Tibial artery (tissue), 4 donors: ENCODE results near the gene EPHB3.

Experiments
- DNase-seq, 2 donors: peaks; one replicate each; pipeline ENCODE4 v3.0.0-alpha.2; 2019
- H3K27ac ChIP-seq, 2 donors: fragments of 200-600 bp; sonication (generic) in 1 of 2; 1 replicate in 1 of 2; 2 replicates in 1 of 2; pipeline ENCODE4 v1.5.1; 2018 to 2019; ENCODE audit warnings: mild to moderate bottlenecking in 1 of 2
- H3K27me3 ChIP-seq, 2 donors: fragments of 200-600 bp; sonication (generic) in 1 of 2; one replicate each; pipeline versions ENCODE4 v1.5.1 to v1.6.0; 2016 to 2019
- H3K36me3 ChIP-seq, 3 donors: fragments of 200-600 bp; sonication (generic) in 2 of 3; one replicate each; pipeline ENCODE4 v1.5.1; 2016 to 2019; ENCODE audit warnings: mild to moderate bottlenecking in 2 of 3
- H3K4me1 ChIP-seq, 4 donors: fragments of 200-600 bp; sonication (generic) in 2 of 4; 1 replicate in 3 of 4; 2 replicates in 1 of 4; pipeline ENCODE4 v1.5.1; 2016 to 2019
- H3K4me3 ChIP-seq, 2 donors: fragments of 200-600 bp; sonication (generic) in 1 of 2; 1 replicate in 1 of 2; 2 replicates in 1 of 2; pipeline ENCODE4 v1.5.1; 2018 to 2019; ENCODE audit warnings: mild to moderate bottlenecking in 2 of 2
- H3K9me3 ChIP-seq, 3 donors: fragments of 200-600 bp; sonication (generic) in 1 of 3; one replicate each; pipeline ENCODE4 v1.5.1; 2016 to 2019
- intact Hi-C: fragments of 100-400 bp; cut with DNase I; formaldehyde crosslinking; loops from one replicate; pipeline ENCODE4 v1.15.0; 2023; ENCODE audit warnings: low total_unique reads
- TF ChIP-seq, protein P1 (sequence below), 2 experiments: fragments of 200-600 bp in 1 of 2; fragments of 450-650 bp in 1 of 2; IDR thresholded peaks; one replicate each; pipeline ENCODE4 v1.5.1; 2017 to 2019; ENCODE audit warnings: antibody characterized with exemption in 2 of 2, mild to moderate bottlenecking in 1 of 2, moderate library complexity in 1 of 2

EPHB3 gene

DNA sequence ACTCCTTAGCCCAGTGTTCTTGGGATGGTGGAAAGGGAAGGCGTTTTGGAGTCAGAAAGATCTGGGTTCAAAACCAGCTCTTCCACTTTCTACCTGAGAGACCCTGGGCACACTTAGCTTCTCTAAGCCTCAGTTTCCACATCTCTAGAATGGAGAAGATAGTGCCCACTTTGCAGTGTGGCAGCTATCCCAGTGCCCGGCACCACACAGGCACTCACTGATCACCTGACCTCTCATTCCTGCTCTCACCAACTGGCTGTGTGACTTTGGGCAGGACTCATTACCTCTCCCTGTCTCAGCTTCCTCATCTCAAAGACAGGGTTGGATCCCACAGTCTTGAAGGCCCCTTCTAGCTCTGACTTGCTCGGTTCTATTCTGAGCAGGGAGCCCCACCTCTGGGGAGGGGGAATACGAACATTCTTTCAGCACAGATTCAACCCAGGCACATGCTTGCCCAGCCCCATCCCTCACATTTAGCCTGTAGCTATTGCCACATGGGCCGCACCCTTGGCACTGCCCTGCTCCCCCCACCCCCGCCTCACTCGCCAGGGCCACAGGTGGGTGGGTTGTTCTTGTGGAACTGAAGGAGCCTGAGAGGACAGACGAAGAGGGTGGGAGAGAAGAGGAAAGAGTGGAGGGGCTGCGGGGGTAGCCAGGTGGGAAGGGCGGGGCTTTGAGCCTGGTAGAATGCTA, 39.2 kb downstream of the EPHB3 start:
- TF ChIP-seq, protein P1, sequence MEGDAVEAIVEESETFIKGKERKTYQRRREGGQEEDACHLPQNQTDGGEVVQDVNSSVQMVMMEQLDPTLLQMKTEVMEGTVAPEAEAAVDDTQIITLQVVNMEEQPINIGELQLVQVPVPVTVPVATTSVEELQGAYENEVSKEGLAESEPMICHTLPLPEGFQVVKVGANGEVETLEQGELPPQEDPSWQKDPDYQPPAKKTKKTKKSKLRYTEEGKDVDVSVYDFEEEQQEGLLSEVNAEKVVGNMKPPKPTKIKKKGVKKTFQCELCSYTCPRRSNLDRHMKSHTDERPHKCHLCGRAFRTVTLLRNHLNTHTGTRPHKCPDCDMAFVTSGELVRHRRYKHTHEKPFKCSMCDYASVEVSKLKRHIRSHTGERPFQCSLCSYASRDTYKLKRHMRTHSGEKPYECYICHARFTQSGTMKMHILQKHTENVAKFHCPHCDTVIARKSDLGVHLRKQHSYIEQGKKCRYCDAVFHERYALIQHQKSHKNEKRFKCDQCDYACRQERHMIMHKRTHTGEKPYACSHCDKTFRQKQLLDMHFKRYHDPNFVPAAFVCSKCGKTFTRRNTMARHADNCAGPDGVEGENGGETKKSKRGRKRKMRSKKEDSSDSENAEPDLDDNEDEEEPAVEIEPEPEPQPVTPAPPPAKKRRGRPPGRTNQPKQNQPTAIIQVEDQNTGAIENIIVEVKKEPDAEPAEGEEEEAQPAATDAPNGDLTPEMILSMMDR (IDR thresholded peaks at IDR 0.05), result no peak
- DNase-seq, result peak in 1 of 2 donors; percentile 13
- intact Hi-C loops, result no loop called here
- Histone ChIP-seq H3K27ac (no peak overlapping the region), H3K9me3 (no peaks in the 10 kb centered on the region), H3K4me1 (peaks cover 5 to 49% (median 27%) of the 10 kb centered on the region in 4 donors), H3K36me3 (no peaks in the 10 kb centered on the region), H3K4me3 (no peak overlapping the region), H3K27me3 (peaks cover 0 to 38% of the 10 kb centered on the region in 2 donors)

DNA sequence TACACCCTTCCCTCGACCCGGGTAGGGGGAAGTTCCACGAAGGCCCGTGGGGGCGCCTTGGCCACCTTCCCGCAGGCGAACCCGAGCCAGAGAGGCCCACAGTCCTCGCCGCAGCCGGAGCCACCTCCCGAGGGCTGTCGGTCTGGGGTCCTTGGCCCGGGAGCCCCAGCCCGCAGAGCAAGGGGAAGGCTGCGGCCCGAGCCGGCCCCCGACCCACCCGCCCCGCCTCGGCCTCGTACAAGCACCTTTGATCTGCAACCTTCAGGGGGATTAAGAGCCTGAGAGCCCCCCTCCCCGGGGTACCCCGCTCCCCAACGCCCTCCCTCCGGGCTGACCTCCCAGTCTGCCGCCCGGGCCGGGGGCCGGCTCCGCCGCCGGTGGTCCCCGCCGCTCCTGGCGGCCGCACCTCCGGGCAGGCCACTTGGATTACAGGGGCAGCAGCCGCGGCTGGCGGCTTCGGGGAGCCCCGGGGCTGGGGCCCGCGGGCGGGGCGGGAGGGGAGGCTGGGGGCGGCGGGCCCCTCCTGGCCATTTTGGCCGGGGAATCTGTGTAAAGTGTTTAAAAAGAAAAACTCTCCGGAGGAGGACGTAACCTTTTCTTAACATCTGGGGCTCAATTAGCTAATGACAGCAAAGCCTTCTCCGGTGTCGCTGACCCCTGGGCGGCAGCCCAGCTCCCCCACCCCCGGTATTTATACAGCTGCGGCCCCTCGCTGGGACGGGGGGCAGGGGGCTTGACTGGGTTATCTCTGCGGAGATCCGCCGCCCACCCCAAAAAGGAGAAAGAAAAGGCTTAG, 40.2 kb downstream of the EPHB3 start:
- TF ChIP-seq, protein P1 (IDR thresholded peaks at IDR 0.05), result no peak
- peak in 1 of 2 donors; percentile 16 for DNase-seq
- H3K9me3 ChIP-seq, result no peaks in the 10 kb centered on the region
- H3K4me1 ChIP-seq, result peaks cover 5 to 44% (median 27%) of the 10 kb centered on the region in 4 donors
- peaks cover 0 to 44% of the 10 kb centered on the region in 2 donors for H3K27me3 ChIP-seq
- H3K27ac ChIP-seq, result no peak overlapping the region
- peak overlapping the region in 1 of 2 donors; percentile 13 for H3K4me3 ChIP-seq
- intact Hi-C loops, result no loop called here
- no peaks in the 10 kb centered on the region for H3K36me3 ChIP-seq

DNA sequence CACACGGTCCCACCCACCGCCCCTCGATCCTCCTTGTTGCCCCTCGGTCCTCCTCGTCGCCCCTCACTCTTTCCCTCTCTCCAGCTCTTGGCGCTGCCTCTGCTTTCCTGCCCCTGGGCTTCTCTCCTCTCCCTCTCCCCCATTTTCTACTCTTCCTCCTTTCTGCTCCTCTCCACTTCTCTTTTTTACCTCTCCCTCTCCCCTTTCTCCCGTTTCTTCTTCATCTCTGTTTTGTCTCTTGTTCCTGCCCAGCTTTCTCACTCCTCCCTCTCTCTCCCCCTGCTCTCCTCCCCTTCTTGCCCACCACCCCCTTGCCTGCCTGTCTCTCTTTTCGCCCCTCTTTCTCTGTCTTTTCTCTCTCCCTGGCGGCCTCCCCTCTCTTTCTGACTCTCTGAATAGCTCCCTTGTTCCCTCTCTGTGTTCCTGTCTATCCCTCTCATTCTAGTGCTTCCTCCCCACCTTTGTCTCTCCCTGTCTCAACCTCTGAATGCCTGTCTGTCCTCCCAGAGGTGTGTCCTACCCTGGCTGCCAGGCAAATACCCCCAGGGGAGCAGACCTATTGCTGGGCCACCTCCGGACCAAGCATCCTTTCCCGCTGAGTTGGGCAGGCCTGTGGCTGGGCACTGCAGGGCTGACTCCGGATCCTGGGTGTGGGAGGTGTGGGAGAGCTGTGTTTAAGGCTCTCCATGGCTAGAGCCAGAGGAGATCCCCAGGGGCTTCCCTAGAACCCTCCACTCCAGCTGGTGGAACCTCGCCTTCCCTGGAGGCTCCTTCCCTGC, 41.0 kb downstream of the EPHB3 start:
- H3K4me3 ChIP-seq, result peak overlapping the region in 1 of 2 donors; percentile 13
- intact Hi-C loops, result no loop called here

DNA sequence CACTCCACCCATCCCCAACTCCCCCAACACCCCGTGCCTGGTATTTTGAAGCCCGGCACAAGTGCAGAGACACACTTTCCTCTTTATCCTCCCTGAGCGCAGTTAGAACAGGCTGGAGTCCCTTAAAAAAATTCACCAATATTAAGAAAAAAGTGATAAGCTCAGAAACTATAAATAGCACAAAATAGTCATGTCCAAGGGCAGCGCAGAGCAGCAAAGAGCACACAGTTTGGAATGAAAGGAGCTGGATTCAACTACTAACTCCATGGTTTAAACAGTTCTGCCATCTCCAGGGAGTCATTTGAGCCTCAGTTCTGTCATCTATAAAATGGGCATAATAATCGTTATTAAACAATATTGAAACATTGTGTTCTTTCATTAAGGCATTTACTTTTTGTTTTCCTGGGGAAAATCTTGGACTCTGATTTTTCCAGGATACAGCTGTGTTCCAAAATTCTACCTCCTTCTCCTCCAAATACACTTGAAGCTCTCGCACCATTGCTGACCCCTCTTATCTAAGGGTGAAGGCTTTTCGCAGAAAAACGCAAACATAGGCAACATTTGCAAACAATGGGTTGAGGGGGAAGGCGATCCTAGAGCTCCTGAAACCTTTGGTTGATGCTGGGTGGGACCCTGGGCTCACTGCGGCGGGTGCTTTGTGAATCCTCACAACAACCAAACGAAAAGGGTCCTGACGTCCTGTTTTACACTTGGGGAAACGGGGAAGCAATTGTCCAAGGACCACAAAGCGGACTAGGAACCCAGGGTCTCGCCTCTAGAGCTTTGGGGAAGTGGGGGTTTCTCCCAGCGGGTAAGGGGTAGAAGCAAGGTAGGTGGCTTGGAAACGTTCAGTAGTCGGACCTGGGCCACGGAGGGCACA, 41.8 kb downstream of the EPHB3 start:
- intact Hi-C loops, result no loop called here
- Histone ChIP-seq H3K9me3 (no peaks in the 10 kb centered on the region), H3K27ac (no peak overlapping the region), H3K27me3 (peaks cover 0 to 48% of the 10 kb centered on the region in 2 donors), H3K4me1 (peaks cover 5 to 44% (median 27%) of the 10 kb centered on the region in 4 donors), H3K4me3 (peak overlapping the region in 1 of 2 donors; percentile 51), H3K36me3 (no peaks in the 10 kb centered on the region)
- no peak for DNase-seq
- TF ChIP-seq, protein P1 (IDR thresholded peaks at IDR 0.05), result no peak

More for the DNA sequence above, 41.0 kb downstream of the EPHB3 start:
- TF ChIP-seq, protein P1 (IDR thresholded peaks at IDR 0.05), result no peak
- Histone ChIP-seq H3K36me3 (no peaks in the 10 kb centered on the region), H3K27ac (no peak overlapping the region), H3K4me1 (peaks cover 5 to 44% (median 27%) of the 10 kb centered on the region in 4 donors), H3K27me3 (peaks cover 0 to 47% of the 10 kb centered on the region in 2 donors), H3K9me3 (no peaks in the 10 kb centered on the region)
- DNase-seq, result no peak
